Fibroblast of peridontal ligament (primary cell): ENCODE results near the gene ANO9.

Experiments used
- DNase-seq: peaks from one replicate; pipeline ENCODE4 v3.0.0-alpha.2; 2010; ENCODE audit errors: extremely low read depth

ANO9 gene, protein sequence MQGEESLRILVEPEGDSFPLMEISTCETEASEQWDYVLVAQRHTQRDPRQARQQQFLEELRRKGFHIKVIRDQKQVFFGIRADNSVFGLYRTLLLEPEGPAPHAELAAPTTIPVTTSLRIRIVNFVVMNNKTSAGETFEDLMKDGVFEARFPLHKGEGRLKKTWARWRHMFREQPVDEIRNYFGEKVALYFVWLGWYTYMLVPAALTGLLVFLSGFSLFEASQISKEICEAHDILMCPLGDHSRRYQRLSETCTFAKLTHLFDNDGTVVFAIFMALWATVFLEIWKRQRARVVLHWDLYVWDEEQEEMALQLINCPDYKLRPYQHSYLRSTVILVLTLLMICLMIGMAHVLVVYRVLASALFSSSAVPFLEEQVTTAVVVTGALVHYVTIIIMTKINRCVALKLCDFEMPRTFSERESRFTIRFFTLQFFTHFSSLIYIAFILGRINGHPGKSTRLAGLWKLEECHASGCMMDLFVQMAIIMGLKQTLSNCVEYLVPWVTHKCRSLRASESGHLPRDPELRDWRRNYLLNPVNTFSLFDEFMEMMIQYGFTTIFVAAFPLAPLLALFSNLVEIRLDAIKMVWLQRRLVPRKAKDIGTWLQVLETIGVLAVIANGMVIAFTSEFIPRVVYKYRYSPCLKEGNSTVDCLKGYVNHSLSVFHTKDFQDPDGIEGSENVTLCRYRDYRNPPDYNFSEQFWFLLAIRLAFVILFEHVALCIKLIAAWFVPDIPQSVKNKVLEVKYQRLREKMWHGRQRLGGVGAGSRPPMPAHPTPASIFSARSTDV

GRCh38 chr11:441418-442274 is at the start of gene ANO9:
TSS of gene ANO9 (minus strand) at chr11:442011. CDS start at chr11:441926, 85 bp downstream.
- no peak for DNase-seq

DNA sequence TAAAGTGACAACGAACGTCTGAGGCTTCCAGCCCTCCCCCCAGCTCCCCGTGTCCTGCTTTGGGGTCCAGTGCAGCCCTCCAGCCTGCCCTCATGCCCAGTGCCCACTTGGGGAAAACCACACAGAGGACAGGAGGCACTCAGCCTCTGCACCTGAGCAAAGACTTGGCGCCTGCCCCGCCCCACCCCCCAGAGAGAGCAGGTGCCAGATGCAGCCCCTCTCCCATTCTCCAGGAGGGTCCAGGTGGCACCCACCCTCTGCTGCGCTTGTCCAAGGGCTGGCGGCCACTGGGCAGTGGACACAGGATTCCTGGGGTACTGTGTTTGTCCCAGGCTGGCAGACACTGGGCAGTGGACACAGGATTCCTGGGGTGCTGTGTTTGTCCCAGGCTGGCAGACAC is 49.5 kb upstream of the ANO9 start:
- DNase-seq = no peak

GRCh38 chr11:490930-491260 is 49.1 kb upstream of the ANO9 start:
- no peak for DNase-seq

DNA sequence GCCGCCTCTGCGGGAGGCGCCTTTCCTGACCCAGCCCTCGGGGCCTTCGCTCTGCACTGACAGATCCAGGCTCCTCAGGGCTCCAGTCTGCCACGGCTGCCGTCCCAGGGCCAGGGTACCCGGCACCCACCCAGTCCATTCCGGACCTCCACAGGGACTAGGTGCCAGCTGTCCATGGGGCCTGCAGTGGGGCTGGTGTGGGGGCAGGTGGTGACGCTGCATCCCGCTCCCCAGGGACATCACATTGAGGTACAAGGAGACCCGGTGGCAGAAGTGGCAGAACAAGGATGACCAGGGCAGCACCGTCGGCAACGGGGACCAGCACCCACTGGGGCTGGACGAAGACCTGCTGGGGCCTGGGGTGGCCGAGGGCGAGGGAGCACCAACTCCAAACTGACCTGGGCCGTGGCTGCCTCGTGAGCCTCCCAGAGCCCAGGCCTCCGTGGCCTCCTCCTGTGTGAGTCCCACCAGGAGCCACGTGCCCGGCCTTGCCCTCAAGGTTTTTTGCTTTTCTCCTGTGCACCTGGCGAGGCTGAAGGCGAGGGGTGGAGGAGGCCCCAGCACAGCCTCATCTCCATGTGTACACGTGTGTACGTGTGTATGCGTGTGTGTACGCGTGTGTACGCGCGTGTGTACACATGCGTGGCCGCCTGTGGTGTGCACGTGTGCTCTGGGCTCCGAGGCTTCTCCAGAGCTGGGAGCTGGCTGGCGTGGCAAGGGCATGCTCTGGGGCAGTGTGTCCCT is 48.5 kb upstream of the ANO9 start:
- no peak for DNase-seq

DNA sequence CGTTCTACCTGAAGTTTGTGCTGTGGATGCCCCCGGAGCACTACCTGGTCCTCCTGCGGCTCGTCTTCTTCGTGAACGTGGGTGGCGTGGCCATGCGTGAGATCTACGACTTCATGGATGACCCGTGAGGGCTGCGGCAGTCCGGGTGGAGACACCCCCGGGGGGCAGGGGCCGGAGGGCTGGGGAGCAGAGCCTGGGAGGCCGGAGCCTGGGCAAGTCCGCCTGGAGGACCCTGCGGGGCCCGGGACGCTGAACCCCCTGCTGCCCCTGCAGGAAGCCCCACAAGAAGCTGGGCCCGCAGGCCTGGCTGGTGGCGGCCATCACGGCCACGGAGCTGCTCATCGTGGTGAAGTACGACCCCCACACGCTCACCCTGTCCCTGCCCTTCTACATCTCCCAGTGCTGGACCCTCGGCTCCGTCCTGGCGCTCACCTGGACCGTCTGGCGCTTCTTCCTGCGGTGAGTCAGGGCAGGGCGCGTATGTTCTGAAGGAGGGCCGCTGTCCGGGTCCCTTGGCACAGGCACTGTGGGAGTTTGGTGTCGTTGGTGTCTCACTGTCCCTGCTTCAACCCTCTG is 47.9 kb upstream of the ANO9 start:
- DNase-seq = no peak

GRCh38 chr11:488992-489391 is 47.2 kb upstream of the ANO9 start:
- no peak for DNase-seq

- no peak for DNase-seq
These were observed 46.8 kb upstream of the ANO9 start for GRCh38 chr11:488579-488978.

DNA sequence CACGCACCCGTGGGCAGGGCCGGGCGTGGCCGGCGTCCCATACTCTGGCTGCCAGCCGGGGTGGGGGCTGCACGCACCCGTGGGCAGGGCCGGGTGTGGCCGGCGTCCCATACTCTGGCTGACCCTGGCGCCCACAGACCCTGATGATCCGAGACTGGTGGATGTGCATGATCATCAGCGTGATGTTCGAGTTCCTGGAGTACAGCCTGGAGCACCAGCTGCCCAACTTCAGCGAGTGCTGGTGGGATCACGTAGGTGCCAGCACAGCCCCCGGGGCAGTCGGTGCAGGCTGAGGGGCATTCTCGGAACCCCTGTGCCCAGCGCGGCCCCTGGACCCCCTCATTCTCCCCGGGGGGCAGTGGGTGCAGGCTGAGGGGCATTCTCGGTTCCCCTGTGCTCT is 46.3 kb upstream of the ANO9 start:
- DNase-seq = no peak

GRCh38 chr11:487571-488021 is 45.8 kb upstream of the ANO9 start:
- no peak for DNase-seq

- no peak for DNase-seq
These were observed 44.4 kb upstream of the ANO9 start for GRCh38 chr11:486189-486588.

DNA sequence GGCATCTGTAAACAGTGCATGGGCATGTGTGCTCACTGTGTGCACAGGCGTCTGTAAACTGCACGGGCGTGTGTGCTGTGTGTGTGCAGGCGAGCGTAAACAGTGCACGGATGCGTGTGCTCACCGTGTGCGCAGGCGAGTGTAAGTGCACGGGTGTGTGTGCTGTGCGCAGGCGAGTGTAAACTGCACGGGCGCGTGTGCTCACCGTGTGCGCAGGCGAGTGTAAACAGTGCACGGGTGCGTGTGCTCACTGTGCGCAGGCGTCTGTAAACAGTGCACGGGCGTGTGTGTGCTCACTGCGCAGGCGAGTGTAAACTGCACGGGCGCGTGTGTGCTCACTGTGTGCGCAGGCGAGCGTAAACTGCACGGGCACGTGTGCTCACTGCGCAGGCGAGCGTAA is 42.8 kb upstream of the ANO9 start:
- no peak for DNase-seq

DNA sequence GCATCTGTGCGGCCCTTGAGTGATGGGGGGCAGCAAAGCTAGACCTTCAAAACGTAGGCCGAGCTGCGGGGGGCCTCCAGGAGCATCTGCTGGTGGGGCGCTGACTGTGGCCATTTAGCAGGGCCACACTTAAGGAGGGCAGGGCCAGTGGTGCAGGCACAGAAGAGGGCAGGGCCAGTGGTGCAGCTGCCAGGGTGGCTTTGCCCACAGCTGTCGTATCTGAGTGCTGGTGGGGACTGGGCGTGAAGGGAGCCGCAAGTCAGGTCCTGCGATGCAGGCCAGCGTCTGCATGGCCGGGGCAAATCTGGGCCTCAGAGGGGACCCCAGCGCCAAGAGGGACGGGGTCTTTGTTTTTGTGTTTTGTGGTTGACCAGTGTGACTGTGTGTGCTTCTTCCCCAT is 37.5 kb upstream of the ANO9 start:
- no peak for DNase-seq

DNA sequence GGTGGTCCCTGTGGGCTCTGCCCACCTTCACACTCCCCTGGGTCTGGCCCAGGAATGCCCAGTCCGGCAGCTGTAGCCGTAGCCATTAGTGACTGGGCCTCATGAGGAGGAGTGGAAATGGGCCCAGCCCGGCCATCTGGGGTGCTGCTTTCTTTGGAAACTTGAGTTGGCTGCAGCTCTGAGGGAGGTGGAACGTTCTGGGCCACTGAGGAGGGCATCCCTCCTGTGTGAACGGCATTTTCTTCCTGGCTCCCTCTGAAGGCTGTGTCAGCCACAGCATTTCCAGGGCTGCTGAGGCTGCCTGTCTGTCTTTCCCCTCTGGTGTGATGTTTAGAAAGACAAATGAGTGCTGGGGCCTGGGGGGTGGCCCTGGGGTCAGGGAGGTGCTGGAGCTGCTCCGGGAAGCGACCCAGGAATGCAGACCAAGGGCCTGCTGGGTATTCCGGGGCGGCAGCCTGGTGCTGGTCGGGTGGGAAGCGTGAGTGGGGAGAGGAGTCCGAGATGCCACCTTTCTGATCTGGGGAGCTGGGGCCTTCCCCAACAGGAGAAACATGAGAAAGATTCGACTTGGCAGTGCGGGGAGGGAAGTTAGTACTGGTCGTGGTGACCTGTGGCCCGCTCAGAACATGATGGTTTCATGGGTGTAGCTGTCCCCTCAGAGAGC is 35.4 kb upstream of the ANO9 start:
- peak; percentile 28 for DNase-seq

DNA sequence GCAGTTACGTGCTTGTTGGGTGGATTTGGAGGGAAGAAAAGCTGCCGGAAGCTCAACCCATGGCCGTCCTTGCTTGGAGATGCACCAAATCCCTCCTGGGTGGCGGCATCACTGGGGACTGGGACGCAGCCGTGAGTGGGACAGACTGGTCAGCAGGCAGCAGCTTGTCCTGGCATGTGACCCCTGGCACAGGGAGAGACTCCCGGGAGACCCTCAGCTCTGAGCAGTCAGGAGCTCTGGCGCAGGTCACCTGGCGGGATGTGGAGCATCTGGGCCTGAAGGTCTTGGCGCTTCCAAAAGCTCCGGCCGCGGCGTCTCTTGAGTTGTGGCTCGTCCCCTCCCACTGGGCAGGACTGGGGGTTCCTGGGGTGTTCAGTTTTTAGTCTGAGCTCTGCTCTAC is 34.6 kb upstream of the ANO9 start:
- DNase-seq = no peak

DNA sequence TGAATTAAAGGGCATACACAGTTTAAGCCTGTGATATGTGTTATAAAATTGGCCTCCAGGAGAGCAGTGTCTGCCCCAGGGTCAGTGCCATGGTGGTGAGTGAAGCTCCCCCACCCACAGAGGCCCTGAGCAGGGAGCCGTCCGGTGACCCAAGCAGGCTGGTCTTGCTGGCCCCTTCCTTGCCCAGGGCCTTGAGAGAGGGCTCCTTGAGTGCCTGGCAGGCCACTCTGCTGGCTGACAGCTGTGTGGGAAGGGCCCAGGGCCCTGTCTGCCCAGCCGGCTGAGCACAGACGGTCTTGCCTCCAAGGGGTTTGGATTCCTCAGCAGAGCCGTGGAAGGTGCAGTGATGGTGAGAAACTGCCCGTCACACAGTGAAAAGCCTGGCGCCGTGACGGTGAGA is 34.1 kb upstream of the ANO9 start:
- DNase-seq = no peak

GRCh38 chr11:474914-475506 is 33.2 kb upstream of the ANO9 start:
- DNase-seq = no peak

DNA sequence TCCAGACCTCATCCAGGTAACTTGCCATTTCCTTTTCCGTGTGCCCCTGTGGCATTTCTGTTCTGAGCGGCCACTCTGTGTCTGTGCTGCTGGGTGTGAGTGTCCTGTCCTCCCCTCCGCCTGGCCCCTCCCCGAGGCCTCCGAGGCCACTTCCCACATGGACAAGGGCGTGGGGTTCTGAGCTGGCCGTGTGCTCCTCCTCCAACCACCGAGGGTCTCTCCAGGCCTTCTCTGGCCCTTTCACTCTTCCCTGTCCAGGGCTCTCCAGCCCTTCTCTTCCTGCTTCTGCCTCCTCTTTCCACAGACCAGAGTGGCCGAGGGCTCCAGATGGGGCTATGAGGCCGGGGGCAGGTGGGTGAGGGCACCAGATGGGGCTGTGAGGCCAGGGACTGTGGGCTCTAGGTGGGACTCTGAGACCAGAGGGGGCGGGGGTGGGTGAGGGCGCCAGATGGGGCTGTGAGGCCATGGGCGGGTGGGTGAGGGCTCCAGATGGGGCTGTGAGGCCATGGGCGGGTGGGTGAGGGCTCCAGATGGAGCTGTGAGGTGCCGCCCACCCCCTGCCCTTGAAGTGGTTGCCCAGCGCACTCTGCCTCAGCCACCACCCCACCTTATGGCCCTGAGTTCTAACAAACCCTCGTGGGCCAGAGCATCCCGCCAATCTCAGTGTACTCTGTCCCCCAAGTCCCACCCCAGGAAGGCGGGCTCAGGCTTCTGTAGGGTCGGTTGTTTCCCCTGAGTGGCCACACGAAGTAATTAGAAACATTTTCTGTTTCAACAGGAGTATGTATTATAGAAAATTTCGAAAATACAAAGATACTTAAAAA is 32.4 kb upstream of the ANO9 start:
- no peak for DNase-seq

- DNase-seq = no peak
These were observed 31.6 kb upstream of the ANO9 start for GRCh38 chr11:473415-473814.

GRCh38 chr11:472816-473215 is 31.0 kb upstream of the ANO9 start:
- DNase-seq = no peak
